ENCODE results near the gene SOCS6. TPM values are rescaled to one million over a fixed set of nuclear protein-coding genes. Genes with fewer than 3 reads are reported as not detected.

SOCS6 gene
- total RNA-seq, 6 experiments from 2014 or later = 11.7 to 18.0 (median 14.0) TPM

DNA sequence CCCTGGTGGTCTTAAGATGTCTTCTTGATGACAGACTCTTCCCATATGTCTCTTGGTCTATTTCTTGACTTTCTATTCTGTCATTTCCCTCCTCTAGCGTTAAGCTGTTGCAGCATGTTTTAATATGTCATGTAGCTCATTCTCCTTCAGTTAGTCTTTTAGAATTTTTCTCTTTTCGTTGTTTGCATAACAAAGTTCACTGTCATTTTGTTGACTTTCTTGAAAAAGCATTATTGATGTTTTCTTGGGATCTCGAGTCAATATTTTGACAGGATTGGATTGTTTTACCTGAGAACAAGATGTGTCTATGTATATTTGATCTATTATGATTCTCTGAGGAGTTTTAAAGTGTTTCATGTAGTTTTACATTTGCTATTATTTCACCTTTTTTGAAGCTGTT lies 24.8 kb downstream of the SOCS6 start:
- Histone ChIP-seq H3K36me3 (no peaks in the 10 kb centered on the region), H3K27ac (peak overlapping the region in 2 of 3 donors; percentile 32 to 39), H3K4me1 (peaks cover 0 to 30% (median 3%) of the 10 kb centered on the region in 4 donors), H3K9me3 (no peaks in the 10 kb centered on the region), H3K27me3 (no peaks in the 10 kb centered on the region), H3K4me3 (no peak overlapping the region)
- ATAC-seq (peak in 3 of 4 donors; percentile 34 to 72 (median 60)), DNase-seq (no peak)
- no peak for TF ChIP-seq POLR2A (IDR thresholded peaks at IDR 0.05)
- TF ChIP-seq, protein P1, sequence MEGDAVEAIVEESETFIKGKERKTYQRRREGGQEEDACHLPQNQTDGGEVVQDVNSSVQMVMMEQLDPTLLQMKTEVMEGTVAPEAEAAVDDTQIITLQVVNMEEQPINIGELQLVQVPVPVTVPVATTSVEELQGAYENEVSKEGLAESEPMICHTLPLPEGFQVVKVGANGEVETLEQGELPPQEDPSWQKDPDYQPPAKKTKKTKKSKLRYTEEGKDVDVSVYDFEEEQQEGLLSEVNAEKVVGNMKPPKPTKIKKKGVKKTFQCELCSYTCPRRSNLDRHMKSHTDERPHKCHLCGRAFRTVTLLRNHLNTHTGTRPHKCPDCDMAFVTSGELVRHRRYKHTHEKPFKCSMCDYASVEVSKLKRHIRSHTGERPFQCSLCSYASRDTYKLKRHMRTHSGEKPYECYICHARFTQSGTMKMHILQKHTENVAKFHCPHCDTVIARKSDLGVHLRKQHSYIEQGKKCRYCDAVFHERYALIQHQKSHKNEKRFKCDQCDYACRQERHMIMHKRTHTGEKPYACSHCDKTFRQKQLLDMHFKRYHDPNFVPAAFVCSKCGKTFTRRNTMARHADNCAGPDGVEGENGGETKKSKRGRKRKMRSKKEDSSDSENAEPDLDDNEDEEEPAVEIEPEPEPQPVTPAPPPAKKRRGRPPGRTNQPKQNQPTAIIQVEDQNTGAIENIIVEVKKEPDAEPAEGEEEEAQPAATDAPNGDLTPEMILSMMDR (IDR thresholded peaks at IDR 0.05) = no peak
- intact Hi-C loops (cut with DNase I) = no loop called here
- WGBS (ENCODE audit: insufficient coverage, low coverage, low lambda C conversion rate, missing lambda C conversion rate) = 19% methylated on average over 3 of the region's 3 CpGs

DNA sequence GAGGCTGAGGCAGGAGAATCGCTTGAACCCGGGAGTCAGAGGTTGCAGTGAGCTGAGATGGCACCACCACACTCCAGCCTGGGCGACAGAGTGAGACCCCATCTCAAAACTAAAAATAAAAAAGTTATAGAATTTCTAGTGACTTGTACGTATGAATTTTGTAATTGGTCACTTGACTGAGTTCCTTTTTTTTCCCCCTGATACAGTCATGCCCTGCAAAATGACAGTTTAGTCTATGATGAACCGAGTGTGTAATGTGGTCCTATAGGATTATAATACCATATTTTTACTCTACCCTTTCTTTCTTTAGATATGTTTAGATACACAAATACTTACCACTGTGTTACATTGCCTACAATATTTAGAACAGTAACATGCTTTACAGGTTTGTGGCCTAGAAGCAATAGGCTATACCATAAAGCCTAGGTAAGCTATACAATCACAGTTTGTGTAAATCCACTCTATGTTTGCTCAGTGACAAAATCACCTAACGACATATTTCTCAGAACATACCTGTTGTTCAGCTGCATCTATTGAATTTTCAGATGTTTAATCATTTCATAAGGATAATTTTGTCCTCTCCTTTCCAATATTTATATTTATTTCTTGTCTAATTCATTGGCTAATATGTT lies 25.4 kb downstream of the SOCS6 start:
- no peak for TF ChIP-seq POLR2A (IDR thresholded peaks at IDR 0.05)
- TF ChIP-seq, protein P1 (IDR thresholded peaks at IDR 0.05) = no peak
- Histone ChIP-seq H3K36me3 (no peaks in the 10 kb centered on the region), H3K27me3 (no peaks in the 10 kb centered on the region), H3K4me3 (no peak overlapping the region), H3K9me3 (no peaks in the 10 kb centered on the region), H3K4me1 (peaks cover 0 to 30% (median 3%) of the 10 kb centered on the region in 4 donors), H3K27ac (peak overlapping the region in 2 of 3 donors; percentile 32 to 39)
- intact Hi-C loops (cut with DNase I) = no loop called here
- peak in 2 of 4 donors; percentile 31 to 32 for ATAC-seq
- no peak for DNase-seq
- 65% methylated on average over 6 of the region's 6 CpGs for WGBS (ENCODE audit: insufficient coverage, low coverage, low lambda C conversion rate, missing lambda C conversion rate)

DNA sequence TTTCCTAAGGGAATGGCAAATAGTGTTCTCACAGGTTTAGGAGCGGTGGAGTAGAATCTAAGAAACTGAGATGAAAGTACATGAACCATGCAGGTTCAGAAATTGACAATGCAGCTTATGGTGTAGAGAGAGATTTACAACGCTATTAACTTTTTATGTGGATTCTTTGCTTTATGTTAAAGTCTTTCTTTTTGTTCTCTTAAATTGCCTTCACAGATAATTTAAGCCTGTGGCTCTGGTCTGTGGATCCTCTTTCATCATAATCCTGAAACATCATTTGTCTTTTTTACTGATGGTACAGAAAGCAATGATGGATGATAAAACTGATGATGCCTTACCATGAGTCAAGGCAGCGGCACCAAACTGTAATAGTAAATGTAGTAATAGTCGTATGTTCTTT lies 30.3 kb downstream of the SOCS6 start:
- Histone ChIP-seq H3K36me3 (no peaks in the 10 kb centered on the region), H3K4me1 (peaks cover 0 to 45% (median 10%) of the 10 kb centered on the region in 4 donors), H3K9me3 (no peaks in the 10 kb centered on the region), H3K4me3 (no peak overlapping the region), H3K27ac (no peak overlapping the region), H3K27me3 (no peaks in the 10 kb centered on the region)
- ATAC-seq (no peak), DNase-seq (no peak)
- 94% methylated on average over 4 of the region's 4 CpGs for WGBS (ENCODE audit: insufficient coverage, low coverage, low lambda C conversion rate, missing lambda C conversion rate)
- intact Hi-C loops (cut with DNase I) = no loop called here
- TF ChIP-seq POLR2A (IDR thresholded peaks at IDR 0.05) = no peak
- TF ChIP-seq, protein P1 (IDR thresholded peaks at IDR 0.05) = no peak

DNA sequence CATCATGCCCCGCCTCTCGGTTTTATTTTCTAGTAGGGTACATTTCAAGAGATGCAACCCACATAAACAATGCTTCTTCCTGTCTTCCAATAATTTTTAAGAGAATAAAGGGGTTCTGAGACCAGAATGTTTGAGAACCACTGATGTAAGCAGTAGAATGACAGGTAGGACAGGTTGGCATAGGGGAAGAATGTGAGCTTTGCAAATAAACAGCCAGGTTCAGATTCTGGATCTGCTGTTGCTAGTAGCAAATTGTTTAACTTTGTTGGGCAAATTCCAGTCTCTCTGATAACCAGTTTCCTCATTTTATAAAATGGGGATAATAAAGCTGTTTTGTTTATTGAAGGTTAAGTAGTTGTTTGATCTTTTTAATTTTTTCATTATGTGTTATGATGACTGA lies 32.8 kb downstream of the SOCS6 start:
- H3K27ac ChIP-seq = peak overlapping the region in 2 of 3 donors; percentile 59 to 74
- H3K9me3 ChIP-seq = no peaks in the 10 kb centered on the region
- TF ChIP-seq, protein P1 (IDR thresholded peaks at IDR 0.05) = no peak
- no peak for TF ChIP-seq POLR2A (IDR thresholded peaks at IDR 0.05)
- intact Hi-C loops (cut with DNase I) = no loop called here
- no peaks in the 10 kb centered on the region for H3K27me3 ChIP-seq
- H3K4me1 ChIP-seq = peaks cover 0 to 26% (median 8%) of the 10 kb centered on the region in 4 donors
- ATAC-seq = peak; percentile 78 to 84 (median 80)
- H3K36me3 ChIP-seq = peaks cover 0 to 10% (median 0%) of the 10 kb centered on the region in 4 donors
- DNase-seq = no peak
- H3K4me3 ChIP-seq = no peak overlapping the region
- WGBS (ENCODE audit: insufficient coverage, low coverage, low lambda C conversion rate, missing lambda C conversion rate) = 21% methylated on average over 2 of the region's 2 CpGs
